Lung (tissue), 12 donors: ENCODE data around the gene SLIT1. TPM values are rescaled to one million over a fixed set of nuclear protein-coding genes. Genes with fewer than 3 reads are reported as not detected.

ENCODE experiments used
- ATAC-seq: fragments of 200-7000 bp; cut with Tn5 transposase; one replicate; pipeline ENCODE4 v1.9.1; 2020; ENCODE audit warnings: moderate number of reproducible peaks; ENCODE audit not compliant: insufficient read depth, low FRiP score
- DNase-seq, 3 donors: peaks; one replicate each; pipeline ENCODE4 v3.0.0-alpha.2; 2013 to 2017
- H3K27ac ChIP-seq, 2 donors: one replicate each; pipeline ENCODE4 v1.5.1; 2013; ENCODE audit warnings: mild to moderate bottlenecking in 2 of 2, moderate library complexity in 2 of 2, control low read depth in 1 of 2, inconsistent platforms in 1 of 2, low read depth in 1 of 2, low read length in 1 of 2
- H3K27me3 ChIP-seq, 3 donors: one replicate each; pipeline ENCODE4 v1.5.1; 2013; ENCODE audit warnings: low read length in 2 of 3; ENCODE audit not compliant: control insufficient read depth in 3 of 3, insufficient read depth in 3 of 3
- H3K36me3 ChIP-seq, 4 donors: one replicate each; pipeline ENCODE4 v1.5.1; 2013; ENCODE audit warnings: low read length in 4 of 4, mild to moderate bottlenecking in 1 of 4, moderate library complexity in 1 of 4; ENCODE audit not compliant: control insufficient read depth in 4 of 4, insufficient read depth in 4 of 4
- H3K4me1 ChIP-seq, 5 donors: one replicate each; pipeline ENCODE4 v1.5.1; 2013; ENCODE audit warnings: low read length in 5 of 5, mild to moderate bottlenecking in 2 of 5, moderate library complexity in 1 of 5; ENCODE audit not compliant: control insufficient read depth in 5 of 5, insufficient read depth in 5 of 5
- H3K4me3 ChIP-seq: one replicate; pipeline ENCODE4 v1.5.1; 2013; ENCODE audit warnings: mild to moderate bottlenecking, control low read depth, moderate library complexity
- H3K9ac ChIP-seq, 2 donors: one replicate each; pipeline ENCODE4 v1.5.1; 2013; ENCODE audit warnings: low read length in 2 of 2, control low read depth in 1 of 2; ENCODE audit not compliant: insufficient read depth in 1 of 2
- H3K9me3 ChIP-seq, 4 donors: one replicate each; pipeline ENCODE4 v1.5.1; 2013; ENCODE audit warnings: low read length in 3 of 4, mild to moderate bottlenecking in 1 of 4, moderate library complexity in 1 of 4; ENCODE audit not compliant: control insufficient read depth in 4 of 4, insufficient read depth in 3 of 4
- CTCF ChIP-seq: IDR thresholded peaks from 2 replicates; pipeline ENCODE4 v1.5.1; 2012; ENCODE audit warnings: mild to moderate bottlenecking; ENCODE audit errors: control extremely low read depth, extremely low read depth
- WGBS, 2 donors: extraction: QIAGEN DNeasy Blood & Tissue Kit; methylation state at CpG; one replicate each; pipeline ENCODE4 v1.1.7; 2013; 5-methylcytosine and 5-hydroxymethylcytosine counted together
- polyA plus RNA-seq, 2 donors: library from polyadenylated mRNA; stranded (reverse); fragments of 200-250 nt; gene quantifications; one replicate each; pipeline ENCODE4 v1.2.1, GENCODE V29; 2013
- total RNA-seq, 2 donors: library from RNA; depleted of rRNA in 1 of 2; stranded (reverse); fragments of >200 nt in 1 of 2; gene quantifications; one replicate each; pipeline ENCODE4 v1.2.1, GENCODE V29; 2014 to 2021
- donor health status: control.
- donor health status: control.
- donor health status: Bipolar disorder and iron deficiency.
- donor health status: healthy.
- donor health status: DM: yes; HTN: yes; CAD: no.

The SLIT1 gene
- total and polyA plus RNA-seq, 4 donors: 0.39 to 5.6 (median 0.57) TPM

GRCh38 chr10:97178074-97178473 lies 7.7 kb downstream of the SLIT1 start:
- WGBS, 2 donors: 71 to 78% methylated on average over 5 of the region's 5 CpGs
- DNase-seq (peak; percentile 80 to 97 (median 96)), ATAC-seq (no peak)
- H3K36me3 ChIP-seq: no peaks in the 10 kb centered on the region
- no peaks in the 10 kb centered on the region for H3K9me3 ChIP-seq
- TF ChIP-seq CTCF: no peak
- peaks cover 0 to 4% (median 0%) of the 10 kb centered on the region in 3 donors for H3K27me3 ChIP-seq
- no peak overlapping the region for H3K27ac ChIP-seq
- H3K4me3 ChIP-seq: no peak overlapping the region
- H3K4me1 ChIP-seq: peaks cover 0 to 44% (median 6%) of the 10 kb centered on the region in 5 donors
- no peak overlapping the region for H3K9ac ChIP-seq

- DNase-seq (no peak), ATAC-seq (no peak)
- H3K4me1 ChIP-seq: peaks cover 0 to 52% (median 10%) of the 10 kb centered on the region in 5 donors
- H3K27ac ChIP-seq: no peak overlapping the region
- 69 to 78% methylated on average over 5 of the region's 5 CpGs for WGBS, 2 donors
- no peak overlapping the region for H3K9ac ChIP-seq
- H3K27me3 ChIP-seq: no peaks in the 10 kb centered on the region
- H3K9me3 ChIP-seq: no peaks in the 10 kb centered on the region
- no peaks in the 10 kb centered on the region for H3K36me3 ChIP-seq
- TF ChIP-seq CTCF: no peak
- H3K4me3 ChIP-seq: no peak overlapping the region
These were observed 9.5 kb downstream of the SLIT1 start for GRCh38 chr10:97176226-97176625.

GRCh38 chr10:97175586-97175985 lies 10.2 kb downstream of the SLIT1 start:
- no peaks in the 10 kb centered on the region for H3K9me3 ChIP-seq
- no peak overlapping the region for H3K4me3 ChIP-seq
- no peak for DNase-seq
- no peak for ATAC-seq
- TF ChIP-seq CTCF: no peak
- H3K4me1 ChIP-seq: peaks cover 0 to 58% (median 12%) of the 10 kb centered on the region in 5 donors
- no peaks in the 10 kb centered on the region for H3K36me3 ChIP-seq
- no peak overlapping the region for H3K9ac ChIP-seq
- no peaks in the 10 kb centered on the region for H3K27me3 ChIP-seq
- H3K27ac ChIP-seq: no peak overlapping the region
- WGBS, 2 donors: 96% methylated on average over 4 of the region's 4 CpGs

- H3K27me3 ChIP-seq: no peaks in the 10 kb centered on the region
- DNase-seq (no peak), ATAC-seq (no peak)
- no peak overlapping the region for H3K9ac ChIP-seq
- H3K9me3 ChIP-seq: no peaks in the 10 kb centered on the region
- H3K36me3 ChIP-seq: no peaks in the 10 kb centered on the region
- H3K27ac ChIP-seq: no peak overlapping the region
- no peak for TF ChIP-seq CTCF
- peaks cover 0 to 58% (median 9%) of the 10 kb centered on the region in 5 donors for H3K4me1 ChIP-seq
- H3K4me3 ChIP-seq: no peak overlapping the region
These were observed 10.8 kb downstream of the SLIT1 start for GRCh38 chr10:97174941-97175340.
